ENCODE results near the gene GSDMA.

The GSDMA gene

DNA sequence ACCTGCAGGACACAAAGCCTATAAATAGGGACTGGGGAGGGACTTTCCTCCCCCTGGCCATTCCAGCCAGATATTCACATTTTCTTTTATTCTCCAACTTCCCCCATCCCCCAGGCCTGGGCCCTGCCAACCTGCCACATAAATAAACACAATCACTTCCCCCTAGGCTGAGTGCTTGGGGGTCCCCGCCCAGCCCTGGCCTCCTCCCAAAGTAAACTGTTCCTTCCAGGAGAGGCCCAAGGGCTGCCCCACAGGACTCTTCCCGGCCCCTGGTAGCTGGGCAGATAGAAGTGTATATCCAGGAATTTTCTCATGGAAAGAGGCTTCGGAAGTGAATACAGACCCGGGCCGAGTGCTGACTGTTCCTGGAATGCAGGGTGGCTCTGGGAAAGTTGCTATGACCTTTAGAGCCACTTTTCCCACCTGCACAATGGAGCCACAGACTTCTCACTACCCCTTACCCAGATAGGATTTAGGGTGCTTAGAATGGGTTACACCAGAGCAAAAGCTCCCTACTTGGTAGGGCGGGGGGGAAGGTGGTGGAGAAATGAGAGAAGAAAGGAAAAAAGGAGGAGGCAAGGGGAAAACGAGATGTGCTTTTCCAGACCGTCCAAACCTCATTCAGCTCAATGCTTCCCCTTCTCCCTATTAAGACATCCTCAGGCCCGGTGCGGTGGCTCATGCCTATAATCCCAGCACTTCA is 60.9 kb downstream of the GSDMA start:
- DNase-seq, result no peak

DNA sequence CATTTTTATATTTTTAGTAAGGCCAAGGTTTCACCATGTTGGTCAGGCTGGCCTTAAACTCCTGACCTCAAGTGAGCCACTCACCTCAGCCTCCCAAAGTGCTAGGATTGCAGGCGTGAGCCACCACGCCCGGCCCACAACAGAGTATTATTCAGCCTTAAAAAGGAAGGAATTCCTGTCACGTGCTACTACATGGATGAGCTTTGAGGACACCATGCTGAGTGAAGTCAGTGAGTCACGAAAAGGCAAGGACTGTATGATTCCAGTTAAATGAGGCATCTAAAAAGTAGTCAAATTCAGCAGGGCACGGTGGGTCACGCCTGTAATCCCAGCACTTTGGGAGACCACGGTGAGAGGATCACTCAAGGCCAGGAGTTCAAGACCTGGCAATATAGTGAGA is 62.1 kb downstream of the GSDMA start:
- no peak for DNase-seq

DNA sequence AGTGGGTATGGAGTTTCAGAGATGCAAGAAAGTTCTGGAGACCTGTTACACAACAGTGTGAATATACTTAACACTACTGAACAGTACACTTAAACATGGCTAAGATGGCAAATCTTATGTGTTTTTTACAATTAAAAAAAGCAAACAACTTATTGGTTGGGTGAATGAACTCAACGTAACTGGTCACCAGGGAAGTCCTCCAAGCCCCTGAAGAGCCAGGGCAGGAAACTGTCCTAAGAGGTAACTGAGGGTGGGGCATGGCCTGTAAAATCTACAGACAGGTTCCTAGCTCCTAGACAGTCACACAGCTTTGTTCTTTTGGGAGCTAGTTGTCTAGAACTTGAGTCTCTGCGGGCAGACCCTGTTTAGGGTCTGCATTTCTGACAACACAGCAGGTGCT is 62.8 kb downstream of the GSDMA start:
- DNase-seq, result no peak

DNA sequence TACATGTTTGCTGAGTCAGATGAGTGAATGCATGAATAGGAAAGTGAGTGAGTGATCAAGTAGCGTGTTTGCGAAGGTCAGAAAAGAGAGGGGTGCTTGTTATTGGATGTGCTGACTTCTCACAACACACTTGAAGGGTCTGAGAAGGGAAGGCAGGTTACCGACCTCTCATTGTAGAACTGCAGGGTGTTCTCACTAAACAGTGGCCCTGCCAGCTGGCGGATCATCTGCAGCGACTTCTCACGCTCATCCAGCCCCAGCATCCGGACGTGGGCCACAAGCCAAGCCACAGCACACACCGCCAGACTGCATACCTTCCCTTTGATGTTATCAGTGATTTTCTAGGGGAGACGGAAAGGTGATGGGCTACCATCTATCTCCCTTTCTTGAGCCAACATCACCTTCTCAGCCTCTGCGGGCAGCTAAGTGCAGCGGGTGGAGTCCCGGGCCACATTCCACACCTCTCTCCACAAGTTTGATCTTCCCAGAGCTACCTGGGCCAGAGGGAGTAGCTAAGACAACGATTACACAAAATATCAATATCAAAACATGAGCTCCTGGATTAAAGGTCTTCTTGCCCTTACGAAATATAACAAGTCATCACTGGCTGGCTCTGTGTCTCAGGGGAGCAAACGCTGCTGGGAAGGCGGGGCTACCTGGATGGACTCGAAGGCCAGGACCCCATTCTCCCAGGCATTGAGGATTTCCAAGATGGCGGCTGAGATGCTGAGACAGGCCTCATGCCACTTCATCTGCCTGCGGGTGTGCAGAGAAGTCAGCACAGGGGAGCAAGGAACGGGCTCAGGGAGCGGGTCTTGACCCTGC is 63.4 kb downstream of the GSDMA start:
- no peak for DNase-seq

DNA sequence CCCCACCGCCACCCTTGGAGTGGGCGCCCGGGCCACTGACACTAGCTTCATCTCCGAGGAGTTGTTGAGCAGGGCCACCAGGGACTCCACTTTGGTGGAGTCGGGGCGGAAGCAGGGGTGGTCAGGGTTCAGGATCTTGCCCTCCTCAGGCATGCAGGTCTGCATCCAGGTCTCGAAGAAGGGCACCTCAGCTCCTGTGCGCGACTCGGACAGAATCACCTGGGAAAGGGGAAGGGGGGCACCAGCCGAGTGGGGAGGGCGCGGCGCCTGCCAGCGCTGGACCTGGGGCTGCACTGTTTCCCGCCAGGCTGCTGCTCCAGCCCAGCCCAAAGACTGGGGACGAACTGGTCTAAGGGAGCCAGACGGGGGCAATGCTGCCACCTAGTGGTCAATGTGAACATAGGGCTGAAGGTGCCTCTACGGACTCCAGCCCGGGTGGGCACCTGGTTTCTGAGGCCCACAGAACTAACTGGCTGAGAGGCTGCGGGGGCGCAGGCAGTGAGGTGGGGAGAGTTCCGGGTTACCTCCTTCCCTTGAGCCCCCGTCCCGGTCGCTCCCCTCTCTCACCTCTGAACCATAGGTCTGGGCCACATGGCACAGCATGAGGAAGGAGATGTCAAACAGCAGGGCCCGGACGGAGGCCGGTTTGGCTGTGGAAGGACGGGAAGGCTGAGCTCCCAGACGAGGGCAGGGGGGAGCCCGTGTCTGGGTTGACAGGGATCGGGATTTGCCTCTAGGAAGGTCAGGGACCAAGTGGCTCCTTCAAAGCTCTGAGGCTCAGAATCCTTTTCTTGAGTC is 64.2 kb downstream of the GSDMA start:
- no peak for DNase-seq

Measured in GF-D8 (cell line).